Fibroblast of skin of scalp (primary cell): ENCODE results near the gene CCDC102B. TPM values are rescaled to one million over a fixed set of nuclear protein-coding genes. Genes with fewer than 3 reads are reported as not detected.
"Not testable (repeated sequence)": the region's sequence is repeated elsewhere in the genome, so short reads cannot be mapped to it uniquely, and the experiment has no call there.

Experiments used
- DNase-seq: peaks from one replicate; pipeline ENCODE4 v3.0.0-alpha.2; 2013
- polyA plus RNA-seq, 2 experiments: library from polyadenylated mRNA; unstranded; fragments of 120-200 nt; gene quantifications; one replicate each; pipeline ENCODE4 v1.2.1, GENCODE V29; 2013; ENCODE audit not compliant: insufficient read length in 2 of 2

Gene CCDC102B
- 4.9 TPM for polyA plus RNA-seq (2013, experiment 1 of 2; ENCODE audit: insufficient read length)
- 7.0 TPM for polyA plus RNA-seq (2013, experiment 2 of 2; ENCODE audit: insufficient read length)

- DNase-seq: peak; percentile 81
These were observed at the start of gene CCDC102B for GRCh38 chr18:68797871-68798270. Gene CCDC102B, plus strand, starts transcription at chr18:68798080. Its CDS starts 38,684 bp downstream, at chr18:68836764.

- peak; percentile 66 for DNase-seq
These were observed 40.8 kb upstream of the CCDC102B start for GRCh38 chr18:68757126-68757525.

- no peak for DNase-seq
These were observed 38.6 kb upstream of the CCDC102B start for GRCh38 chr18:68759308-68759707.

- DNase-seq: peak; percentile 66
These were observed 34.8 kb upstream of the CCDC102B start for GRCh38 chr18:68763083-68763482.

GRCh38 chr18:68764016-68764415, 33.9 kb upstream of the CCDC102B start:
- DNase-seq: peak; percentile 38

GRCh38 chr18:68766433-68766832, 31.4 kb upstream of the CCDC102B start:
- DNase-seq: no peak

GRCh38 chr18:68769461-68769860, 28.4 kb upstream of the CCDC102B start:
- no peak for DNase-seq

GRCh38 chr18:68772268-68772667, 25.6 kb upstream of the CCDC102B start:
- DNase-seq: no peak

- DNase-seq: peak; percentile 16
These were observed 19.5 kb upstream of the CCDC102B start for GRCh38 chr18:68778280-68778886.

GRCh38 chr18:68779169-68779568, 18.7 kb upstream of the CCDC102B start:
- peak; percentile 31 for DNase-seq

GRCh38 chr18:68780802-68781635, 16.9 kb upstream of the CCDC102B start:
- DNase-seq: no peak

- no peak for DNase-seq
These were observed 14.4 kb upstream of the CCDC102B start for GRCh38 chr18:68783506-68783905.

- no peak for DNase-seq
These were observed 13.8 kb upstream of the CCDC102B start for GRCh38 chr18:68784071-68784470.

- DNase-seq: not testable (repeated sequence)
These were observed 7.6 kb upstream of the CCDC102B start for GRCh38 chr18:68790290-68790689.

GRCh38 chr18:68791801-68792200, 6.1 kb upstream of the CCDC102B start:
- DNase-seq: no peak

GRCh38 chr18:68793951-68794350, 3.9 kb upstream of the CCDC102B start:
- no peak for DNase-seq

- DNase-seq: peak; percentile 97
These were observed 767 bp upstream of the CCDC102B start for GRCh38 chr18:68796936-68797690.

GRCh38 chr18:68800075-68800474, 2.2 kb downstream of the CCDC102B start:
- DNase-seq: no peak

GRCh38 chr18:68803356-68803755, 5.5 kb downstream of the CCDC102B start:
- peak; percentile 85 for DNase-seq

- no peak for DNase-seq
These were observed 19.7 kb downstream of the CCDC102B start for GRCh38 chr18:68817584-68817983.

- DNase-seq: no peak
These were observed 20.7 kb downstream of the CCDC102B start for GRCh38 chr18:68818584-68818983.

GRCh38 chr18:68822926-68823325, 25.0 kb downstream of the CCDC102B start:
- no peak for DNase-seq

- DNase-seq: peak; percentile 34
These were observed 28.2 kb downstream of the CCDC102B start for GRCh38 chr18:68826121-68826520.
